GM11168 (cell line): Measurements from ENCODE around the gene KLHL30.

Experiments
- in situ Hi-C: fragments of 300-500 bp; cut with MboI; formaldehyde crosslinking; loops from one replicate; pipeline ENCODE4 v1.12.0; 2022; ENCODE audit warnings: low sequenced_read_pairs; ENCODE audit not compliant: unreplicated experiment

Gene KLHL30

GRCh38 chr2:238159071-238159539 lies 20.6 kb downstream of the KLHL30 start:
- in situ Hi-C loops = no loop called here

- in situ Hi-C loops = no loop called here
Observed at GRCh38 chr2:238159661-238160205, 21.3 kb downstream of the KLHL30 start.

GRCh38 chr2:238160206-238161129 lies 22.0 kb downstream of the KLHL30 start:
- in situ Hi-C loops = no loop called here

- in situ Hi-C loops = no loop called here
Observed at GRCh38 chr2:238161291-238162051, 23.0 kb downstream of the KLHL30 start.

GRCh38 chr2:238162251-238162845 lies 23.9 kb downstream of the KLHL30 start:
- in situ Hi-C loops = no loop called here

GRCh38 chr2:238162846-238163441 lies 24.5 kb downstream of the KLHL30 start:
- in situ Hi-C loops = no loop called here

GRCh38 chr2:238163481-238164198 lies 25.2 kb downstream of the KLHL30 start:
- in situ Hi-C loops = no loop called here

- in situ Hi-C loops = no loop called here
Observed at GRCh38 chr2:238164906-238165287, 26.4 kb downstream of the KLHL30 start.

- in situ Hi-C loops = no loop called here
Observed at GRCh38 chr2:238165288-238165921, 26.9 kb downstream of the KLHL30 start.

GRCh38 chr2:238166391-238167343 lies 28.2 kb downstream of the KLHL30 start:
- in situ Hi-C loops = no loop called here

GRCh38 chr2:238167344-238167715 lies 28.9 kb downstream of the KLHL30 start:
- in situ Hi-C loops = no loop called here

- in situ Hi-C loops = no loop called here
Observed at GRCh38 chr2:238167761-238168160, 29.3 kb downstream of the KLHL30 start.

- in situ Hi-C loops = no loop called here
Observed at GRCh38 chr2:238168196-238169047, 30.0 kb downstream of the KLHL30 start.

GRCh38 chr2:238169048-238169707 lies 30.7 kb downstream of the KLHL30 start:
- in situ Hi-C loops = no loop called here

GRCh38 chr2:238169708-238170251 lies 31.3 kb downstream of the KLHL30 start:
- in situ Hi-C loops = no loop called here

- in situ Hi-C loops = no loop called here
Observed at GRCh38 chr2:238170386-238171071, 32.1 kb downstream of the KLHL30 start.
